Endothelial cell of umbilical vein (primary cell): Measurements from ENCODE around the gene KNCN. TPM values are rescaled to one million over a fixed set of nuclear protein-coding genes. Genes with fewer than 3 reads are reported as not detected.

Source experiments
- BruUV-seq: library from RNA; stranded (reverse); fragments of 400-500 nt; replicated peaks from 2 replicates; lab custom pipeline; 2021; lab: Mats Ljungman, UMichigan
- CTCF ChIA-PET: fragments of 300-600, 350-600 bp; sonication (Branson Sonifier 250); formaldehyde crosslinking; loops from one replicate; lab custom pipeline; 2021; ENCODE audit warnings: antibody characterized with exemption, inconsistent platforms; lab: Charles Lee
- POLR2A ChIA-PET: fragments of 300-600, 350-600 bp; sonication (Branson Sonifier 250); formaldehyde crosslinking; loops from one replicate; lab custom pipeline; 2021; ENCODE audit warnings: antibody characterized with exemption, inconsistent platforms; lab: Charles Lee
- DNase-seq: peaks from one replicate; pipeline ENCODE4 v3.0.0-alpha.2; 2011; ENCODE audit warnings: low read depth, low spot score
- FAIRE-seq: peaks from 2 replicates; lab custom pipeline; 2011; peaks lifted over from hg19 to GRCh38; lab: Jason Lieb, UNC
- H2AFZ ChIP-seq: 2 replicates; pipeline ENCODE4 v1.6.0; 2012; ENCODE audit warnings: low read depth, low read length, control low read depth, inconsistent platforms
- H3K27ac ChIP-seq: 2 replicates; pipeline ENCODE4 v1.5.1; 2011; ENCODE audit warnings: low read depth, mild to moderate bottlenecking, control low read depth, low read length, moderate library complexity; ENCODE audit not compliant: insufficient read depth
- H3K27me3 ChIP-seq, 2 experiments: 2 replicates each; pipeline versions ENCODE4 v1.6.0 to v1.6.1; 2011; ENCODE audit warnings: low read length in 2 of 2, mixed read lengths in 1 of 2; ENCODE audit not compliant: control insufficient read depth in 2 of 2, insufficient read depth in 2 of 2
- H3K36me3 ChIP-seq, 2 experiments: 2 replicates in 1 of 2; 3 replicates in 1 of 2; pipeline ENCODE4 v1.5.1; 2011; ENCODE audit warnings: low read length in 2 of 2, mild to moderate bottlenecking in 1 of 2, moderate library complexity in 1 of 2; ENCODE audit not compliant: control insufficient read depth in 2 of 2, insufficient read depth in 2 of 2; ENCODE audit errors: extremely low read depth in 1 of 2
- H3K4me1 ChIP-seq: 3 replicates; pipeline ENCODE4 v1.5.1; 2011; ENCODE audit warnings: mild to moderate bottlenecking, low read length; ENCODE audit not compliant: control insufficient read depth, insufficient read depth; ENCODE audit errors: extremely low read depth
- H3K4me2 ChIP-seq: 2 replicates; pipeline ENCODE4 v1.6.1; 2011; ENCODE audit warnings: low read length, control low read depth, mixed read lengths; ENCODE audit not compliant: insufficient read depth
- H3K4me3 ChIP-seq, 3 experiments: fragments of 200-600 bp in 1 of 3; sonication (generic), shearing (Covaris generic) in 1 of 3; replicated peaks in 1 of 3; 2 replicates each; pipeline ENCODE4 v1.5.1; 2011 to 2016; ENCODE audit warnings: control low read depth in 3 of 3, low read length in 3 of 3, mild to moderate bottlenecking in 2 of 3, inconsistent platforms in 1 of 3, low read depth in 1 of 3, moderate library complexity in 1 of 3; ENCODE audit not compliant: insufficient read depth in 1 of 3
- H3K79me2 ChIP-seq: 2 replicates; pipeline ENCODE4 v1.6.0; 2012; ENCODE audit warnings: low read length, inconsistent platforms; ENCODE audit not compliant: control insufficient read depth, insufficient read depth
- H3K9ac ChIP-seq: replicated peaks from 2 replicates; pipeline ENCODE3; 2011; ENCODE audit warnings: low read length, control low read depth; ENCODE audit not compliant: insufficient read depth; ENCODE audit errors: extremely low read depth
- H3K9me1 ChIP-seq: replicated peaks from 3 replicates; pipeline ENCODE4 v1.6.0; 2011; ENCODE audit warnings: mild to moderate bottlenecking, low read length; ENCODE audit not compliant: control insufficient read depth, insufficient read depth; ENCODE audit errors: extremely low read depth
- H3K9me3 ChIP-seq: replicated peaks from 2 replicates; pipeline ENCODE4 v1.5.1; 2012; ENCODE audit warnings: low read length, inconsistent platforms; ENCODE audit not compliant: control insufficient read depth, insufficient read depth
- H4K20me1 ChIP-seq: replicated peaks from 2 replicates; pipeline ENCODE3; 2011; ENCODE audit warnings: mild to moderate bottlenecking, low read length; ENCODE audit not compliant: control insufficient read depth, insufficient read depth; ENCODE audit errors: extremely low read depth
- CTCF ChIP-seq, 2 donors: IDR thresholded peaks; 1 replicate in 1 of 2; 2 replicates in 1 of 2; pipeline ENCODE4 v1.5.1; 2011; ENCODE audit warnings: low read length in 2 of 2, mild to moderate bottlenecking in 2 of 2, moderate library complexity in 2 of 2, control low read depth in 1 of 2, inconsistent platforms in 1 of 2, low read depth in 1 of 2; ENCODE audit not compliant: insufficient read depth in 1 of 2; ENCODE audit errors: extremely low read depth in 1 of 2
- EZH2 ChIP-seq: IDR thresholded peaks from 2 replicates; pipeline ENCODE4 v1.6.1; 2012; ENCODE audit warnings: borderline replicate concordance, low read depth, mild to moderate bottlenecking, moderate library complexity, low read length, inconsistent platforms; ENCODE audit not compliant: severe bottlenecking
- FOS ChIP-seq: IDR thresholded peaks from 2 replicates; pipeline ENCODE4 v1.6.1; 2011; ENCODE audit warnings: mild to moderate bottlenecking, low read length, moderate library complexity, borderline replicate concordance; ENCODE audit not compliant: insufficient read depth
- POLR2AphosphoS5 ChIP-seq: IDR thresholded peaks from 2 replicates; pipeline ENCODE4 v1.6.1; 2012; ENCODE audit warnings: low read depth, mild to moderate bottlenecking, control low read depth, low read length, moderate library complexity; ENCODE audit not compliant: insufficient read depth
- dilution Hi-C: fragments of 300-500 bp; cut with MboI; formaldehyde crosslinking; loops from one replicate; pipeline ENCODE4 v1.15.0; 2019; ENCODE audit warnings: low sequenced_read_pairs; ENCODE audit not compliant: extremely low pct_ligation_motif_present
- intact Hi-C: fragments of 100-400 bp; cut with micrococcal nuclease; formaldehyde crosslinking; loops from one replicate; pipeline ENCODE4 v1.10.0; 2022
- polyA plus RNA-seq, 4 experiments: library from polyadenylated mRNA; depleted of rRNA in 3 of 4; stranded (reverse) in 3 of 4; unstranded in 1 of 4; fragments of >200 nt; gene quantifications; 2 replicates each; pipeline versions ENCODE4 v1.2.1 to v1.2.3, GENCODE V29; 2011 to 2012; ENCODE audit warnings: missing spikeins in 1 of 4
- total RNA-seq: library from RNA; stranded (reverse); gene quantifications from 2 replicates; pipeline ENCODE4 v1.2.3, GENCODE V29; 2021

The KNCN gene
- total and polyA plus RNA-seq, 2 donors (not counting 3 experiments of a cell fraction or from before 2014, with no cell fraction given): not detected

GRCh38 chr1:46513536-46513935, 37.9 kb downstream of the KNCN start:
- no peak overlapping the region for H2AFZ ChIP-seq
- BruUV-seq: no TSS peak
- no peaks in the 10 kb centered on the region for H4K20me1 ChIP-seq
- H3K27ac ChIP-seq: no peak overlapping the region
- no peak overlapping the region for H3K9ac ChIP-seq
- intact Hi-C loops: no loop called here
- H3K79me2 ChIP-seq: no peaks in the 10 kb centered on the region
- no peaks in the 10 kb centered on the region for H3K9me3 ChIP-seq
- ChIA-PET POLR2A (no interaction called here), CTCF (interaction anchor here (0.8 to 1.6 kb wide), 2 partner anchors 13 to 67 kb away, joined by 3 to 4 read pairs; no protein-coding TSS in a partner anchor)
- no peak overlapping the region for H3K4me3 ChIP-seq
- no peaks in the 10 kb centered on the region for H3K4me1 ChIP-seq
- H3K4me2 ChIP-seq: no peak overlapping the region
- no peak for TF ChIP-seq POLR2AphosphoS5
- DNase-seq (no peak), FAIRE-seq (no peak)
- peaks cover 19 to 36% of the 10 kb centered on the region in 2 experiments for H3K27me3 ChIP-seq
- no peaks in the 10 kb centered on the region for H3K9me1 ChIP-seq
- dilution Hi-C loops: no loop called here
- H3K36me3 ChIP-seq: no peaks in the 10 kb centered on the region

- Histone ChIP-seq H3K9me3 (no peaks in the 10 kb centered on the region), H3K9me1 (no peaks in the 10 kb centered on the region), H3K4me2 (no peak overlapping the region), H3K27ac (no peak overlapping the region), H3K36me3 (no peaks in the 10 kb centered on the region), H4K20me1 (no peaks in the 10 kb centered on the region), H2AFZ (no peak overlapping the region), H3K9ac (no peak overlapping the region), H3K4me1 (no peaks in the 10 kb centered on the region), H3K79me2 (no peaks in the 10 kb centered on the region), H3K27me3 (peaks cover 15 to 33% of the 10 kb centered on the region in 2 experiments), H3K4me3 (no peak overlapping the region)
- ChIA-PET CTCF (interaction anchor here (0.8 to 1.6 kb wide), 2 partner anchors 14 to 66 kb away, joined by 3 to 4 read pairs; no protein-coding TSS in a partner anchor), POLR2A (no interaction called here)
- no TSS peak for BruUV-seq
- FAIRE-seq (no peak), DNase-seq (no peak)
- dilution Hi-C loops: no loop called here
- intact Hi-C loops: no loop called here
- TF ChIP-seq FOS: no peak
- no peak for TF ChIP-seq EZH2
- no peak for TF ChIP-seq POLR2AphosphoS5
- no peak for TF ChIP-seq CTCF (IDR thresholded peaks at IDR 0.05; ENCODE audit: extremely low read depth in 1 of 2, insufficient read depth in 1 of 2, low read depth in 1 of 2, low read length in 2 of 2)
Observed at GRCh38 chr1:46512792-46513190, 38.7 kb downstream of the KNCN start.
